ENCODE results near the gene RGS11.

Gene RGS11

DNA sequence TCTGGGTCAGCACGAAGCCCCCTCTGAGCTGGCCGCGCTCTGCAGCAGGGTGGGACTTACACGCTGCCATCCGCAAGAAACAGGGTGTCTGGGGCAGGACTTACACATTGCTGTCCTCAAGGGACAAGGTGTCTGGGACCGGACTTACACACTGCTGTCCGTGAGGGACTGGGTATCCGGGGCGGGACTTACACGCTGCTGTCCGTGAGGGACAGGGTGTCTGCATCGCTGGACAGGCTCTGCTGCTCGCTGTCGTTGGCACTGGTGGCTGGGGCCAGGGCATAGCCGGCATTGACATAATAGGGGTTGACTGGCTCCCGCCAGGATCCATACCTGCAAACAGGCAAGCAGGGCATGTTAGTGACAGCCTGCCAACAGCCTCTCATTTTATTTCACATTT lies 38.6 kb upstream of the RGS11 start:
- Histone ChIP-seq H3K9me3 (ENCODE audit: control insufficient read depth, insufficient read depth, low read length) (no peaks in the 10 kb centered on the region), H3K4me1 (ENCODE audit: control insufficient read depth, insufficient read depth, low read length) (peaks cover 3% of the 10 kb centered on the region; the same call in 1 of the 2 replicates), H3K27ac (ENCODE audit: low read length) (no peak overlapping the region), H3K27me3 (ENCODE audit: control insufficient read depth, insufficient read depth, low read length) (no peaks in the 10 kb centered on the region), H3K4me3 (ENCODE audit: low read length) (no peak overlapping the region), H3K36me3 (ENCODE audit: control insufficient read depth, insufficient read depth, low read length) (peaks cover 7% of the 10 kb centered on the region)
- WGBS (ENCODE audit: insufficient coverage, insufficient read length): no CpG with 5 or more reads among the region's 16 CpGs
- DNase-seq (ENCODE audit: low read depth, low spot score): no peak

DNA sequence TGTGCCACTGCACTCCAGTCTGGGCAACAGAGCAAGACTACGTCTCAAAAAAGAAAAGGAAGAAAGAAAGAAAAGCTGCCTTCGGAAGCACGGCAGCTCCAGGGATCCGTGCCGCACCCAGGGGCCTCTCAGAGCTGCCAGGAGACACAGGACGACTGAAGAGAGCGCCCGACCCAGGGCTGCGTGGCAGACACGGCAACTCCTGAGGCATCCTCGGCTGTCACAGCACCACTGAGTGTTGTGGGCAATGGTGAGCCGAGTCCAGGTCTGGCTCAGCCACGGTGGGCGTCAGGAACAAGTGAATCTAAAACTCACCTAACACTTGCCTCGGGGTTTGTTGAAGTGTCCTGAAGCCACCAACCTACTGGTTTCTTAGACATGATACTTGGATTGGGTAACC lies 36.0 kb upstream of the RGS11 start:
- Histone ChIP-seq H3K27ac (ENCODE audit: low read length) (no peak overlapping the region), H3K36me3 (ENCODE audit: control insufficient read depth, insufficient read depth, low read length) (peaks cover 7% of the 10 kb centered on the region), H3K4me3 (ENCODE audit: low read length) (no peak overlapping the region), H3K9me3 (ENCODE audit: control insufficient read depth, insufficient read depth, low read length) (no peaks in the 10 kb centered on the region), H3K4me1 (ENCODE audit: control insufficient read depth, insufficient read depth, low read length) (no peaks in the 10 kb centered on the region), H3K27me3 (ENCODE audit: control insufficient read depth, insufficient read depth, low read length) (no peaks in the 10 kb centered on the region)
- WGBS (ENCODE audit: insufficient coverage, insufficient read length): no CpG with 5 or more reads among the region's 15 CpGs
- no peak for DNase-seq (ENCODE audit: low read depth, low spot score)

DNA sequence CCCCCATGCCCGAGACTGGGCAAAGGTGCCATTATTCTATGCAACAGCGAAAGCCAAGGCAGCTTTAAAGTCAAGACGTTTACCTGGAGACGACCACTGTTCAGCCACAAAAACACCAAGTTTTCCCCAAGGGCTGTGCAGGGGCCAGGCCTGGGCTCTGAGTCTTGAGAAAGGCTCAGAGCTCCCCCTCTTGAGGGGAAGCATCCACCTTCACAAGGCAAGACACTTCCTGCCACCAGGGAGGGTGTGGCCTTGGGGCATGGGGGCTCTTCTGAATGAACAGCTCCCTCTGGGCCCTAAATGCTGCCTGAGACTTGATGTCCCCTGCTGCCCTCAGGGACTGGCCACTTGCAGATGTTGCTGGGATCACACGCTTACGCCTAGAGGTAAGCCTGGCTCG lies 33.7 kb upstream of the RGS11 start:
- no peaks in the 10 kb centered on the region for H3K9me3 ChIP-seq (ENCODE audit: control insufficient read depth, insufficient read depth, low read length)
- H3K27me3 ChIP-seq (ENCODE audit: control insufficient read depth, insufficient read depth, low read length): no peaks in the 10 kb centered on the region
- H3K36me3 ChIP-seq (ENCODE audit: control insufficient read depth, insufficient read depth, low read length): peaks cover 10% of the 10 kb centered on the region
- H3K4me1 ChIP-seq (ENCODE audit: control insufficient read depth, insufficient read depth, low read length): no peaks in the 10 kb centered on the region
- H3K27ac ChIP-seq (ENCODE audit: low read length): no peak overlapping the region
- H3K4me3 ChIP-seq (ENCODE audit: low read length): no peak overlapping the region
- no CpG with 5 or more reads among the region's 7 CpGs for WGBS (ENCODE audit: insufficient coverage, insufficient read length)
- no peak for DNase-seq (ENCODE audit: low read depth, low spot score)

DNA sequence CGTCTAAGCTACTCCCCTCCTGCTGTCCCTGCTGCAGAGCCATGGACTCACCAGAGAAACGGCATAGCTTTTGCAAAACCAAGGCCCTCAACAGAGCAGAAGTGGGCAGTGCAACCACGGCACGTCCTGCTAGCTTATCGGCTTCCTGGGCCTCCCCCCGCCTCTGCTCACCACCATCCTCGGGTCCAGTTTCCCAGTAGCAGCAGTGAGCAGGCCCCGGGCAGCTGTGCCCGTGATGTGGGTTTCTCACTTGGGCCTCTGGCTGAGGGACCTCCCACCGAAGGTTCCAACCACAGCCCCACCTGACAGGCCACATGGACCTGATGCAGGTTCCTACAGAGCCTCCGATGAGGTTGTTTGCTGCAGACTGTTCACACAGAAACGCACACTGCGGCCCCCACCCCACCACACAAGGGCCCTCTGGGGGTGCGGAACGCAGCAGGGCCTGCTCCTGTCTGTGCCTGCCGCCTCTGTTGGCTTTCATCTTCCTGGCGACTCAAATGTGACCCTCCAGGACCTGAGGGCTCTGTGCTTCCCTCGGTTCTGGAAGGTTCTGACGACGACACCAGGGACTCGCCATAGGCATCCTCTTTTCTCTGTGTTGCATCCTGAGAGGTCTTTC lies 32.1 kb upstream of the RGS11 start:
- no peak overlapping the region for H3K4me3 ChIP-seq (ENCODE audit: low read length)
- H3K9me3 ChIP-seq (ENCODE audit: control insufficient read depth, insufficient read depth, low read length): no peaks in the 10 kb centered on the region
- DNase-seq (ENCODE audit: low read depth, low spot score): no peak
- H3K36me3 ChIP-seq (ENCODE audit: control insufficient read depth, insufficient read depth, low read length): peaks cover 12% of the 10 kb centered on the region
- peaks cover 1% of the 10 kb centered on the region; the same call in 1 of the 2 replicates for H3K4me1 ChIP-seq (ENCODE audit: control insufficient read depth, insufficient read depth, low read length)
- no peak overlapping the region for H3K27ac ChIP-seq (ENCODE audit: low read length)
- no peaks in the 10 kb centered on the region for H3K27me3 ChIP-seq (ENCODE audit: control insufficient read depth, insufficient read depth, low read length)
- WGBS (ENCODE audit: insufficient coverage, insufficient read length): no CpG with 5 or more reads among the region's 21 CpGs

DNA sequence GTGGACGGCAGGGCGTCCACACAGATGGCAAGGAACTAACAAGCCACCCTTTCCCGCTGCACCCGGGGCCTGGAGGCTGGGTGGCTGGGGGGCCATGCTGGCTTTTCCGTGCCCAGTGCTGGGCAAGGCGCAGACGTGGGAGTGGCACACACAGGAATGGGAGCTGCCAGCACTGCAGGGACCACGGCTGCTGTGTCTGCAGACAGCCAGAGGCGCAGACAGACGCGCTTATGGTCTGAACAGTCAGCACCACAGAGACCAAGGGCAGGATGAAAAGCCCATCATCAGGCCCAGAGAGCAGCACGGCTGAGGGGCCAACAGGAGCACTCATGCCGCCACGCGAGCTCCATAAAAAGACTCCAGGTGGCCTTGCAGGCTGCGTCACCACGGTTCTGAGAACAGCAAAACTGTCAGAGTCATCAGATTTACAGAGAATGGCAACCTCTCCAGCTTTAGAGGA lies 31.2 kb upstream of the RGS11 start:
- no peak for DNase-seq (ENCODE audit: low read depth, low spot score)
- H3K4me1 ChIP-seq (ENCODE audit: control insufficient read depth, insufficient read depth, low read length): peaks cover 1% of the 10 kb centered on the region; the same call in 1 of the 2 replicates
- H3K27me3 ChIP-seq (ENCODE audit: control insufficient read depth, insufficient read depth, low read length): no peaks in the 10 kb centered on the region
- WGBS (ENCODE audit: insufficient coverage, insufficient read length): no CpG with 5 or more reads among the region's 17 CpGs
- H3K4me3 ChIP-seq (ENCODE audit: low read length): no peak overlapping the region
- H3K9me3 ChIP-seq (ENCODE audit: control insufficient read depth, insufficient read depth, low read length): no peaks in the 10 kb centered on the region
- no peak overlapping the region for H3K27ac ChIP-seq (ENCODE audit: low read length)
- H3K36me3 ChIP-seq (ENCODE audit: control insufficient read depth, insufficient read depth, low read length): peaks cover 12% of the 10 kb centered on the region

DNA sequence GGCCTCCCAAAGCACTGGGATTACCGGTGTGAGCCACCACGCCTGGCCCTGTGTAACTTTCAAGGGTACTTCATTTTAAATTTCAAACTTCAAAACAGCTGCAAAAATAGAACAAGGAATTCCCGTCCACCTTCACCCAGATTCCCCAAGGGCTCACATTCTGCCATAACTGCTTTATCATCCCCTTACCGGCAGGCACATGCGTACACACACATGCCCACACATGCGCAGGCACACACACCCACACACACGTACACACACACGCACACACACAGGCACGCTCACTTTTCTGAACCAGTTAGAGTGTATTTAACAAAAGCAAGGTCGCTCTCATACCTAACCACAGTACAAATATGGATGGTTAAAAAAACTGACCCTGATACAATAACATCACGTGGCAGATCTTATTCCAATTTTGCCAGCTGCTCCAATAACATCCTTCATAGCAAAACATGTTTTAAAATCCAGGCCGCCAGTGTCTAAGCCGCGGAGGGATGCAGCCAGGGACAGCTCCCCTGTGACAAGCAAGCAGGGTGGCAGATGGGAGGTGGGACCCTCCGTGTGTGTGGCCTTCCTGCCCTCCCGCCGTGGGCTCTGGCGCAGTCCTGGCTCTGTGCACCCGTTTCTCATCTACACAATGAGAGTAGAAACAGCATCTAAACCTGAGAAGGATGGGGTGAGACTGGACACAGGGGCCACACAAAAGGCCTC lies 30.3 kb upstream of the RGS11 start:
- DNase-seq (ENCODE audit: low read depth, low spot score): no peak
- Histone ChIP-seq H3K27me3 (ENCODE audit: control insufficient read depth, insufficient read depth, low read length) (no peaks in the 10 kb centered on the region), H3K4me3 (ENCODE audit: low read length) (no peak overlapping the region), H3K36me3 (ENCODE audit: control insufficient read depth, insufficient read depth, low read length) (peaks cover 12% of the 10 kb centered on the region), H3K27ac (ENCODE audit: low read length) (no peak overlapping the region), H3K4me1 (ENCODE audit: control insufficient read depth, insufficient read depth, low read length) (peaks cover 1% of the 10 kb centered on the region; the same call in 1 of the 2 replicates), H3K9me3 (ENCODE audit: control insufficient read depth, insufficient read depth, low read length) (no peaks in the 10 kb centered on the region)
- no CpG with 5 or more reads among the region's 19 CpGs for WGBS (ENCODE audit: insufficient coverage, insufficient read length)

DNA sequence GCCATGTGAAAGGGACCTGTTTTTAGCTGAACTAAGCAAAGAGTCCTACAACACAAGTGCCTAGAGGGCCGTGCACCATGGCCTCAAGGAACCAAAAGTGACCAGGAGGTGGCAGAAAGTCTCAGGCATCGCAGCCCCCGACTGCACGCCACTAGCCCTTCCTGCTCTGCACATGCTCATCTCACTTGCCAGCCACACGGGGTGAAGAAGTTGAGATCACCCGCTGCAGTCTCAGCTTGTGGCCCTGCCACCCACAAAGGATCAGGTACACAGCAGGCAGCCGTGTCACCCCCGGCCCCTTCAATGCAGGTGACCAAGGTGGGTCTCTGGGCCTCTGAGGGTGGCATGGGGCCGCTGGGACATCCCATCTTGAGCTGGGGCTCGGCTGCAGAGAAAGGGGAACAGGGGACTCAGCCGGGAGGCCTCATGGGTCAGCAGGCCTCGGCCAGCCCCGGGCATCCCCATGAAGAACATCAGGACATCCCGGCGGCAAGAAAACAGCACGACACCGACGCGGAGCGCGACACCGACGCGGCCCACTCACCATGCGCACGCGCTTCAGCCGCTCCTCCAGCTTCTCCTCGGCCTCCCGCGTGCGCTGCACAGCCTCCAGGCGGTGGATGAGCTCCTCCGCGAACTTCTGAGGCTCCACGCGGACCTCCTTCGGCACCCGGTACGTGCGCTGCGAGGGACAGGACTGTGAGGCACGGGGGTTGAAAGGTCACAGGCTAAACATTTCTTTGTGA lies 28.2 kb upstream of the RGS11 start:
- no peaks in the 10 kb centered on the region for H3K9me3 ChIP-seq (ENCODE audit: control insufficient read depth, insufficient read depth, low read length)
- H3K36me3 ChIP-seq (ENCODE audit: control insufficient read depth, insufficient read depth, low read length): peaks cover 12% of the 10 kb centered on the region
- no peak for DNase-seq (ENCODE audit: low read depth, low spot score)
- WGBS (ENCODE audit: insufficient coverage, insufficient read length): no CpG with 5 or more reads among the region's 43 CpGs
- no peaks in the 10 kb centered on the region for H3K27me3 ChIP-seq (ENCODE audit: control insufficient read depth, insufficient read depth, low read length)
- no peak overlapping the region for H3K4me3 ChIP-seq (ENCODE audit: low read length)
- H3K27ac ChIP-seq (ENCODE audit: low read length): no peak overlapping the region
- H3K4me1 ChIP-seq (ENCODE audit: control insufficient read depth, insufficient read depth, low read length): peaks cover 1% of the 10 kb centered on the region; the same call in 1 of the 2 replicates

DNA sequence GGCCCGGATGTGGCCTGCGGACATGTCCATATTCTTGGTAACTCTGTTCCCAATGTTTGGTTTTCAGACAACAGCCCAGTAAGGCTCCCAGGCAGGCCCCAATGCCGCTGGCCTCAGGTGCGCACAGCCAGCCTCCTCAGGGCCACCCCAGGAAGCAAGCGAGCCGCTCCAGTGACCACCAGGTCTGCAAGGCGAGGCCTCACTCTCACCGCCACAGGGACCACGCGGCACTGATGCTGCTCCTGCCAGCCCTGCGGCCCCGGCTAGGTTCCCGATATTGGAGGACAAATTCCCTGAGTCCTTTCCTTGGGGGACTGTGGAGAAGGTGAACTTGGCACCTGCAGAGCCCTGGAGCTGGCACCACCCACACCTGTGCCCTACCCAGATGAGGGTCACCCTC lies 26.2 kb upstream of the RGS11 start:
- peaks cover 20% of the 10 kb centered on the region for H3K36me3 ChIP-seq (ENCODE audit: control insufficient read depth, insufficient read depth, low read length)
- H3K9me3 ChIP-seq (ENCODE audit: control insufficient read depth, insufficient read depth, low read length): no peaks in the 10 kb centered on the region
- WGBS (ENCODE audit: insufficient coverage, insufficient read length): no CpG with 5 or more reads among the region's 13 CpGs
- peaks cover 1% of the 10 kb centered on the region; the same call in 1 of the 2 replicates for H3K4me1 ChIP-seq (ENCODE audit: control insufficient read depth, insufficient read depth, low read length)
- H3K4me3 ChIP-seq (ENCODE audit: low read length): no peak overlapping the region
- H3K27me3 ChIP-seq (ENCODE audit: control insufficient read depth, insufficient read depth, low read length): no peaks in the 10 kb centered on the region
- no peak overlapping the region for H3K27ac ChIP-seq (ENCODE audit: low read length)
- no peak for DNase-seq (ENCODE audit: low read depth, low spot score)

DNA sequence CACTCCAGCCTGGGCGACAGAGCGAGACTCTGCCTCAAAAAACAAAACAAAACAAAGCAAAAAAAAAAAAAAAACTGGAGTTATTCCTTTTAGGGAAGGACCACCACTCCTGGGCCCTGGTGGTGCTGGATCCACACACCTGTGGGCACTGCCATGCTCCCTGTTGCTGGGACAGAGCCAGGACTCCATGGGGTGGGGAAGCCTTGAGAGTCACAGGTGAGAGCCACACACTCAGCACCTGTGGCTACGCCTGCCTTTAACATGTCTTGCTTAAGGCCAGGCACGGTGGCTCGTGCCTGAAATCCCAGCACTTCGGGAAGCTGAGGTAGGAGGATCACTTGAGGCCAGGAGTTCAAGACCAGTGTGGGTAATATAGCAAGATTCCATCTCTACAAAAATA lies 25.5 kb upstream of the RGS11 start:
- Histone ChIP-seq H3K4me3 (ENCODE audit: low read length) (no peak overlapping the region), H3K27me3 (ENCODE audit: control insufficient read depth, insufficient read depth, low read length) (no peaks in the 10 kb centered on the region), H3K27ac (ENCODE audit: low read length) (no peak overlapping the region), H3K9me3 (ENCODE audit: control insufficient read depth, insufficient read depth, low read length) (no peaks in the 10 kb centered on the region), H3K4me1 (ENCODE audit: control insufficient read depth, insufficient read depth, low read length) (peaks cover 1% of the 10 kb centered on the region; the same call in 1 of the 2 replicates), H3K36me3 (ENCODE audit: control insufficient read depth, insufficient read depth, low read length) (peaks cover 20% of the 10 kb centered on the region)
- no peak for DNase-seq (ENCODE audit: low read depth, low spot score)
- no CpG with 5 or more reads among the region's 6 CpGs for WGBS (ENCODE audit: insufficient coverage, insufficient read length)

DNA sequence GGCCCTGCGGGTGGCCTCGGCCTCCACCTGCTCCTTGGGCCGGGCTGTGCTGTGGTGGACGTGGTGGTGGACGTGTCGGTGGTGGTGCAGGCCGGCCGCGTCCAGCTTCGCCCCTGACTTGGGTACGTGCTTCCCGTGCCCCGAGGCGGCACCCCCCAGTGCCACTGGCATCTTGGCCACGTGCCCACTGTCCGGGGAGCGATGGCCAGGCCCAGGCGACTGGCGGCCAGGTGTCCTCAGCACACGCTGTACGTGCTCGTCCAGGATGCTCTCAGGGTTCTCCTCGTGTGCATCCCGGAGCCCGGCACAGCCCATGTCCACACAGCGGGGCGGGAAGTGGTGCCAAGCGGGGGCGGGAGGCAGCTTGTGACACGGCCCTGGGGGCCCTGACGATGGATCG lies 22.1 kb upstream of the RGS11 start:
- H3K4me3 ChIP-seq (ENCODE audit: low read length): no peak overlapping the region
- no peaks in the 10 kb centered on the region for H3K4me1 ChIP-seq (ENCODE audit: control insufficient read depth, insufficient read depth, low read length)
- WGBS (ENCODE audit: insufficient coverage, insufficient read length): no CpG with 5 or more reads among the region's 32 CpGs
- H3K9me3 ChIP-seq (ENCODE audit: control insufficient read depth, insufficient read depth, low read length): no peaks in the 10 kb centered on the region
- DNase-seq (ENCODE audit: low read depth, low spot score): no peak
- peaks cover 15% of the 10 kb centered on the region for H3K36me3 ChIP-seq (ENCODE audit: control insufficient read depth, insufficient read depth, low read length)
- H3K27ac ChIP-seq (ENCODE audit: low read length): no peak overlapping the region
- H3K27me3 ChIP-seq (ENCODE audit: control insufficient read depth, insufficient read depth, low read length): no peaks in the 10 kb centered on the region
